HG03457 (cell line): ENCODE measurements around the gene LBX1.

Experiments
- ATAC-seq: cut with Tn5 transposase; IDR thresholded peaks from one replicate; pipeline ENCODE4 v1.9.1; 2021; ENCODE audit warnings: moderate number of reproducible peaks; ENCODE audit not compliant: unreplicated experiment

Gene LBX1

GRCh38 chr10:101244321-101245050 is 15.2 kb upstream of the LBX1 start:
- ATAC-seq, result no peak

DNA sequence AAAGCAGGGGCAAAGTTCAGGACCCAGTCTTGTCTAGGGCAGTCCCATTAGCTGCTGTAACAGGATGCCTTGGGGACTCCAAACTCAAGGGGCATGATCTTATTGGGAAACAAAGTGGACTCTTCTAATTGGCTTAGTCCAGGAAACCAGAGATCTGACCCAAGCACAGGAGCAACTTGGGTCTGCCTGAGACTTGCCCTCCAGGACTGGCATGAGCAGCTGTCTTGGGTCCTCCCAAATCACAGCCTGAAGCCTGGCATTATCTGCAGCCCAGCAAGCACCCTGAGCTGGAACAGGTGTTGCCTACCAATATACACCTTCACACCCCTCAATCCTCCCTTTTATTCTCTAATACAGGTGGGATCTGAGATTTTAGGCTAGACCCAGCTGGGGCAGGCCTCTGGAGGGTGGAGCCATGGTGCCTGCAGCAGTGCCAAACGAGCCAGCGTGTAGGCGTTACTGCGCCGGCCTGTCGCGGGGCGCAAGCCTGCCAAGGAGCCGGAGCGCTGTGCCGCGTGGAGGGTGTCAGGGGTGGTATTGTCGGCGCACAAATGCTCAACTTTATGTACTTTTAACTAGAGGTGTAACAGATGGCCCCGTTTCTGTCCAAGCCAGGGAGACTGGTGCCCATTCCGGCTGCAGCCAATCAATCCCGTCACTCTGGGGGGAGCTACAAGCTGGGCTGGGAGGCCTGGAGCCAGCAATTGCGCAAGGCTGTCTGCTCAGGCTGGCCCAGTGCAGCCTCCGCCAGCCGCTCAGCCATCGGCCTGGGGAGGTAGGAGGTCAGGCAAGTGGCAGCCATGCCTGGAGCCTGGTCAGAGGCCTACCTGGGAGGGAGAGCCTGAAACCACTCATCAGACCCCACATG is 12.8 kb upstream of the LBX1 start:
- ATAC-seq, result no peak

DNA sequence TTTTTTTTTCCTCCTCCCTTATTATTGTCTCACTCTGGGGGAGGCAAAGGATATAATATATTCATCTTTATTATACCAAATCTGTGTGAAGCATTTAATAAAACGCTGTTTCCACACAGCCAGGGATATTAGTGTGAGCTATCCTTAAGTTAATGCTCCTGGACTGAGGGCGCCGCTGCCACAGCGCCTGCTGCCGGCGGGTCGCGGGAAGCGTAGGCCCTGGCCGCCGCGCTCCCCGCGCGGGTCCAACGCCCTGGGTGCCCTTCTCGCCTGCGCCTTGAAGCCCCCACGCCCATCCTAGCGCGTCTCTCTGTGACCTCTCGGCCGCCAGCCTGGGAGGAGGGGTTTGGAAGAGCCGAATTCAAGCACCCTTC is 9.5 kb upstream of the LBX1 start:
- no peak for ATAC-seq

DNA sequence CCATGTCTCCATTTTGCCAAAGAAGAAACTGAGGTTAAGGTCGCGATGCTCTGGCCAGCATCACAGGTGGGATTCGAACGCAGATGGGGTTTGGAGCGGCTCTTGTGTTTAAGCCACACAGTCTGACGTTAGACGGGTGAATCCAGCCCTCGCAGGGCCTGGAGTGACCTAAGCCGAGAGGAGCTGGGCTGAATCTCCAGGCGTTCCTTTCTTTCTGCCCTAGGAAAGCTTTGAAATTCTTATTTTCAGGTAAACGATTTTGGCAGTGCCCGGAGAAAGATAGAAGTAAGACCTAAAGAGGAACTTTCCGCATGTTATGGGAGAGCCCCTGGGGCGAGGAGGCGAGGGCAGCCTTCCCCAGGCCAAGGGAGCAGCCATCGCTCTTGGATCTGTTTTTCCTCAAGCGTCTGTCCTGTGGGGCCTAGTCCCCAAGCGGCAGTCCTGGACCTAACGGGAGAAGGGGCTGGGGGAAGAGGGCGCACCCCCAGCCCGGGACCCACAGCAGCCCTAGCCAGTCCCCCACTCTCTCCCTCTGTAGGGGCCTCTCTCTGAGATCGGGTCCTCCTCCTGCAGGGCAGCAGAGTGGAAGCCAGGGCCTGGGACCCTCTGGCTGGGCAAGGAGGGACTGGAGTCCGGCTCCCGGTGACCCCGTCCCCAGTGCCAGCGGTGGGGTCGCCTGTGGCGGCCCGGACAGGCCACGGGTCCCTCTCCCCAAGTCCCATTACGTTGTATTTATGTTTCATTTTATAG is 8.9 kb upstream of the LBX1 start:
- ATAC-seq, result no peak

DNA sequence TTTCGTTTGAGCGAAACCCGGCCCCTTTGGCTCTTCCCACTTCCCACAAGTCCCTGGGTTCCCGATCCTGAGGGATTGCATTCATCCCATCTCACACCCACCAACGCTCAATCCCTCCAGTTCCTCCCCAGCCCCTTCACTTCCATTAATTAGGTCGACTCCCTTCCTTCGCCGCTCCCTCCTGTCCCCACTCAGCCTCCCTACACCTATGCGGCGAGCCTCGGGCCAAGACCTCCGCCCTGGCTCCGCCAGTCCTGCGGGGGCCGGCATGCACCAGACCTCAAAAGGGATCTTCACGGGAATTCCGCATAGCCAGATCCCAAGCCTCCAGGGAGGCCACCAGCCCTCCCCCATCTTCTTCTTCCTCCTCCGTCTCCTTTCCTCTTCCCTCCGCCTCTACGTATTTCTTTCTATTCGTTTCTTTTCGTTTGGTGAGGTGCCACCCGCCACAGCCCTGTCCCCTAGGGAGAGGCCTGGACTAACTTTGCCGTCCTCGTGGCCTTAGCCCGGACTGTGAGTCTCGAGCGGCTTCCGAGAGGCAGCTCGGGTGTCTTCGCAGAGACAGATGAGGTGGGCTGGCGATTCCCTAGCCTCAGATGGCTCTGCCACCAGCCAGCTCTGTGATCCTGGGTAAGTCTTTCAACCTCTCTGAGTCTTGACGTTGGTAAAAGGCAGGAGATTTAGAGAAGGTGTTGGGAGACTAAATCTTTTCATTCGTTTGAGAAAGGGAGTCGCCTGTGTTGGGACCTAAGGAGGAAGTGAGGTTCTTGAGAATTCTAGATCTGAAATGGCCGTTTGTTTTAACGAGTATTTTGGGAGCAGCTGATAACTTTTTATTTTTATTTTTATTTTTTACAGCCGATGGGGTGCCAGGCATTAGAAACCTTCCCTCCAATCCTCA is 8.1 kb upstream of the LBX1 start:
- no peak for ATAC-seq

DNA sequence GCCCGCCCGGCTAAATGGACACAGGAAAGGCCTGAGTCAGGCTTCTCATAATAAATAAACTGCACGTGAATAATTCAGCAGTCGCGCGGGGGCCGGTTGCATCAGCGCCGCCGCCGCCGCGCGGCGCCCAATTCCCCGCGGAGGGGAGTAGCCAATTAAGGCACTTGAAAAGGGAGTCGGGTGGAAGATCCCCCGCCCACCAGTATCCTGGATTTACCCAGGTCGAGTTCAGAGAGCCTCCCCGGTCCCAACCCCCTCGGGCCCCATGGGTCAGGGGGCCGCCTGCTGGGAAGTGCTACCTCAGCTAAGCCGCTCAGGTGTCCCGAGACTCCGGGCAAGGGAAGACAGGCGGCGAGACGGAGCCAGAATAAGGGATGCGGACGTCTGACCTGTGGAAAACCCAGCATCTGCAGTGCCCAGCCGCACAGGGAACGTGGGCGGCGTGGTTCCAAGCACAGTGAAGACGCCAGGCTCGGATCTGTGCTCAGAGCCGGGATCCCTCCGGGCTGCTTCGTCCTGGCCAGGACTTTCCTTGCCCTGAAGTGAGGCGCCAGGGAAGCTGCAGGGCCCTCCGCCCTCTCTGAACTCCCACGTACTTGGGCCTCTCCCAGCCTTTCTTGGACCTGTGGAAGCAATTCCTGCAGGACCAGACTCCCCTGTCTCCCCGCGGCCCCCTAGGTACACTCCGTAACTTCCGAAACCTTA is 7.3 kb upstream of the LBX1 start:
- ATAC-seq, result no peak

GRCh38 chr10:101235766-101236165 is 6.5 kb upstream of the LBX1 start:
- no peak for ATAC-seq

GRCh38 chr10:101234333-101234732 is 5.1 kb upstream of the LBX1 start:
- no peak for ATAC-seq

- ATAC-seq, result no peak
Measured at GRCh38 chr10:101233863-101234262, 4.6 kb upstream of the LBX1 start.

GRCh38 chr10:101233443-101233842 is 4.2 kb upstream of the LBX1 start:
- no peak for ATAC-seq

GRCh38 chr10:101231912-101232689 is 2.8 kb upstream of the LBX1 start:
- no peak for ATAC-seq

DNA sequence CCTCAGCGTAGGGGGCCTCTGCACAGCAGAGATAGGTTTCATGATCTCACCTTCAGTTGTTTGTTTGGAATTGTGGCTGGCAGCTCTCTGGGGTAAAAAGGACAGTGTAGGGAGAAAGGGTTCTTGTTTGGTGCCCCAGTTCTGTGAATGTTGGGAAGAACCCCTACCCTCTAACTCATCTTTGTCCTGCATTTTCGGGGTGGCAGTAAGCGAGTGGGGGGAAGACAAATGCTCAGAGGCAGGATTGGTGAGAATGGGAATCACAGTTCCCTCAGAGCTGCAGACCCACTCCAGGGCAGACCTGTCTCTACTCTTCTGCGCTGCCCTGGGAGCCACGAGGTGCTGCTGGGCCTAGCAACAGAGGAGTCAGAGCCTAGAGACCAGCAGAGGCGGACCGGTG is 1.8 kb upstream of the LBX1 start:
- ATAC-seq, result no peak

- ATAC-seq, result no peak
Measured at GRCh38 chr10:101230183-101230917, 1.1 kb upstream of the LBX1 start.

DNA sequence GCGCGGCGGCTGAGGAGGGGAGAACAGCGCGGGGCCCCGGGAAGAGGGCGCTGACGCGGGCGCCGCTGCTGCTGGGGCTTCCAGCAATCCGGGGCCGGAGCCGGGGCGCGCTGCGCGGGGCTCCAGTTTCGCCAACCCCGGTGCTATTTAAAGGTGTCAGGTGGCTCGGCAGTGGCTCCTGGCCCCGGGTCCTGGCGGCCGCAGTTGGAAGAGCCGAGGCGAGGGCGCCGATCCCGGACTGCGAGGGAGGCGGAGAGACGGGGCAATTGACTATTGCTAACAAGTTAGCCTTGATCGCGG is 347 bp downstream of the LBX1 start:
- no peak for ATAC-seq

GRCh38 chr10:101228153-101228965 is 904 bp downstream of the LBX1 start:
- ATAC-seq, result no peak

- ATAC-seq, result no peak
Measured at GRCh38 chr10:101227429-101228152, 1.7 kb downstream of the LBX1 start.
